HCT116 (cell line): Measurements from ENCODE around the gene UBTD1.

Source experiments
- CTCF ChIP-seq, 3 experiments: fragments of 200-600 bp in 1 of 3; sonication (generic) in 1 of 3; IDR thresholded peaks in 2 of 3; conservative IDR thresholded peaks in 1 of 3; 2 replicates each; pipeline ENCODE4 v1.5.1; 2012 to 2017; ENCODE audit warnings: low read depth in 2 of 3, low read length in 2 of 3, antibody characterized with exemption in 1 of 3, borderline replicate concordance in 1 of 3, control low read depth in 1 of 3, mild to moderate bottlenecking in 1 of 3, mixed read lengths in 1 of 3, mixed run types in 1 of 3, moderate library complexity in 1 of 3; ENCODE audit not compliant: insufficient read depth in 1 of 3
- JUND ChIP-seq: IDR thresholded peaks from 2 replicates; pipeline ENCODE4 v1.6.1; 2012
- SRF ChIP-seq: IDR thresholded peaks from 2 replicates; pipeline ENCODE4 v1.6.1; 2012; ENCODE audit warnings: low read depth

DNA sequence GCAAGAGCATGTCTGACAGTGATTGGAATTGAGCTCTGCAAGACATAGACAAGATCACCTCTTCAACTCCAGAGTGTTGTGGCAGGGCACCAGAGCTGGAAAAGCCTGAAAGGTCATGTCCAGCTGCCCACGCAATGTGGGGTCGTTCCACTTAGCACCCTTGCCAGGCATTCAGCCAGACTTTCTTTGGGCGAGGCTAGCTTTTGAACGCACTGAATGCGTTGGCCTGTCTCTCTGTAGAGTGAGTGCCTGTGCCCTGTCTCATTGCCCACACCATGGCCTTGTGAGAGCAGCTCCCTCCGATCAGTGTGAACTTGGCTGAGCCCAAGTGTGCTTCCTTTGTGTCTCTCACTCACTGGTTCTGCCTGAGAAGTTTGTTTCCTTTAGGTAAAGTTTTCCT is 23.3 kb downstream of the UBTD1 start:
- no peak for TF ChIP-seq SRF
- TF ChIP-seq JUND = no peak
- no peak for TF ChIP-seq CTCF (IDR thresholded peaks at IDR 0.05 in 2 of 3, conservative IDR thresholded peaks at IDR 0.05 in 1 of 3; ENCODE audit: borderline replicate concordance in 1 of 3, insufficient read depth in 1 of 3, low read depth in 2 of 3, low read length in 2 of 3)
